Stimulated activated CD8-positive, alpha-beta memory T cell treated with anti-CD3 and anti-CD28 coated beads, Interleukin-12 subunit alpha, Interleukin-12 subunit beta, amount 100 ng/mL, for 1 hour (primary cell): ENCODE results near the gene ISOC1.

ENCODE experiments used
- DNase-seq: peaks from one replicate; pipeline ENCODE4 v3.0.0-alpha.2; 2020; ENCODE audit warnings: low read depth

The ISOC1 gene

GRCh38 chr5:129094924-129095899 lies 663 bp downstream of the ISOC1 start:
- DNase-seq = peak; percentile 14

- DNase-seq = no peak
Measured at GRCh38 chr5:129096382-129096991, 1.9 kb downstream of the ISOC1 start.

GRCh38 chr5:129097498-129098296 lies 3.1 kb downstream of the ISOC1 start:
- DNase-seq = no peak

- no peak for DNase-seq
Measured at GRCh38 chr5:129098488-129099183, 4.1 kb downstream of the ISOC1 start.

GRCh38 chr5:129099184-129099569 lies 4.6 kb downstream of the ISOC1 start:
- no peak for DNase-seq

DNA sequence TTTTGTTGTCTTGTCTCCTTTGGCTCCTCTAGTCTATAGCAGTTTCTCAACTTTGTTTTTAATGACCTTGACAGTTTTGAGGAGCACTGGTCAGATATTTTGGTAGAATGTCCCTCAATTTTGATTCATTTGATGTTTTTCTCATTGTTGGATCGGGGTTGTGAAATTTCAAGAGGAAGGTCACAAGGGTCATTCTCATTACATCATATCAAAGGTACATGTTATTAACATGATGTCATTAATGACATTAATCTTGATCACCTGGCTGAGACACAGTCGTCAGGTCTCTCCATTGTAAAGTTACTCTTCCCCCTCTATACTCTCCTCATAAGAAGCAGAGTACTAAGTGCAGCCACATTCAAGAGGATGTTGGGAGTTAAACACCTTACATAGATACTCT lies 7.2 kb downstream of the ISOC1 start:
- DNase-seq = no peak

DNA sequence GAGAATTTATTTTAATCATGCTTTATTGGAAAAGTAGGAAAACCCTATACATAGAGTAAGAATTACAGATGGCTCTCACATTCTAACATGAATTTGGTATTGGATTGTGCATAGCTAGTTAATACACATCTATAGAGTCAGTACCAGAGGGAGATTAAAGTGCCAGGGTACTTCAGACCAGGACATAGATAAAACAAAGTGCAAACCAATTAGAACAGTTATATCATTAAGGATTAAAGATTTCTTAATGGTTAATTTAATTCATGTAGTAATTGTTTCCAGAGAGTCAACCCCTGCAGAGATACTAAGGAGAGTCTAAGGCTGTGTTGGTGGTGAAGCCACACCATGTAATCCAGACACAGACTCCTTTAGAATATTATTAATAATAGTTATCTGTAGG lies 8.8 kb downstream of the ISOC1 start:
- DNase-seq = no peak

- DNase-seq = no peak
Measured at GRCh38 chr5:129104915-129105455, 10.4 kb downstream of the ISOC1 start.

- DNase-seq = no peak
Measured at GRCh38 chr5:129107637-129108036, 13.1 kb downstream of the ISOC1 start.

DNA sequence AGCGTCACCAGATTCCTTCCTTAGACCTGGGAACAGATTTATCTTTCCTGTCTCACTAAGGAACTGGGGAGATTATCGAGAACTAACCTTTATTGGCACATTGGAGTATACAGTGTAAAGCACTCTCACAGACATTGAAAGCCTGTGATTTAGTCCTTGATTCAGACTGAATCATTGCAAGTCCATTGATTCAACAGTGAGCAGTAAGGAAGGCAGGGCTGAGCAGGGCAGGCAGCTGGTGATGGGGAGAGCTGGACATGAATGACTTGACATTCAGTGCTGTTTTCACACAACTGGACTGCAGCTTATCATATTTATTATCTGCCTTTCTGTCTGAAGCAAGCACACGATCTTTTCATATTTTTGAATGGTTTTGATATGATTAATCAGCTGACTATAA lies 16.2 kb downstream of the ISOC1 start:
- DNase-seq = no peak

DNA sequence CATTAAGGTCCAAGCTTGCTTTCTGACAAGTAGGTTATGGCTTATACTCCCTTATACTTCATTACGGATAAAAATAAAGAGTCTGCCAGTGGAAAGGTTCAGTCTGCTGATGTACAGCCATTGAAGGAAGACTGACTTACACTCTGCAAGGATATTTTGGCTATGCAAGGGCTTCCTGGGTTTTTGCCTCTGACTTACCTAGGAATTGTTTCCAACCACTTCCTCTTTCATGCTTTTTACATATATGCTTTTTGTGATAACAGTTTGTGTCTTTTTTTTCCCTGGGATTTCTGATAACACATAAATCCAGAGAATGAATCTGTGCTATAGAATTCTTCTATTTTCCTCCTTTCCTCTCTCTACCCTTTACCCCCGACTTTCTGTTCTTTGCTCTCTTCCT lies 16.8 kb downstream of the ISOC1 start:
- no peak for DNase-seq

DNA sequence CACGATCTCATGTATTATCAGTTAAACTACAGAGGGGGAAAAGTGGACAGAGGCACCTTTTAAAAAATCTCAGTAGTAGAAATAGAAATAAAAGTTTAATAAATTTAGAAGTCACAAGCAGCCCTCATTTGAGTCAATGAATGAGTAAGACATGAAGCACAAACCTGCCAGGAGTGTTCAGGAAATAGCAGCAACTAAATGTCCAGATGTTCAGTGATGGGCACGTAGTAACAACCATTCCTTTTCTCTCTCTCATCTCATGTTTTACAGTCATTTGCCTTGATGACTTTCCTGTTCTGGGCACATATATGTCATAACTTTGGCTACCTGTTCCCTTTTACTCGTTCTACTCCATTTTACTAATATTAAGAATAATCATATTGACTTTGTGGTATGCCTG lies 17.7 kb downstream of the ISOC1 start:
- DNase-seq = no peak

- DNase-seq = no peak
Measured at GRCh38 chr5:129113867-129114266, 19.3 kb downstream of the ISOC1 start.

GRCh38 chr5:129114539-129115193 lies 20.1 kb downstream of the ISOC1 start:
- DNase-seq = no peak

DNA sequence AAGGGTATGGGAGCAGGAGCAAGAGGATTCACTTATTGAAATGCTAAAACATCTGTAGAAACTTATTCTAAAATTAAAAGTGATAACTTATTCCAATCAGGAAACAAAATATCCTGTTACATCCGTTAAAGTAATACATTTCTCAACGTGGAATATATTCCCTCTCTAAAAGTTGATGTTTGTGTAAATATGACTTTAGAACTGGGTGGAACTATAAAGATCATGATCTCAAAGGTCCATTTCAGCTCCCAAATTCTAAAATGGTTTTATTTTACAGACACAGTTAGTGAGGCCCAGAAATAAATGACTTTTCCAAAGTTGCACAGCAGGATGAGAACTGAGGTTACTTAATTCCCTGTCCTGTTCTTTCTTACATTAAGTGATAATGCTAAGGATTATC lies 21.1 kb downstream of the ISOC1 start:
- DNase-seq = no peak

- no peak for DNase-seq
Measured at GRCh38 chr5:129116797-129117196, 22.2 kb downstream of the ISOC1 start.

GRCh38 chr5:129118405-129118804 lies 23.9 kb downstream of the ISOC1 start:
- no peak for DNase-seq

DNA sequence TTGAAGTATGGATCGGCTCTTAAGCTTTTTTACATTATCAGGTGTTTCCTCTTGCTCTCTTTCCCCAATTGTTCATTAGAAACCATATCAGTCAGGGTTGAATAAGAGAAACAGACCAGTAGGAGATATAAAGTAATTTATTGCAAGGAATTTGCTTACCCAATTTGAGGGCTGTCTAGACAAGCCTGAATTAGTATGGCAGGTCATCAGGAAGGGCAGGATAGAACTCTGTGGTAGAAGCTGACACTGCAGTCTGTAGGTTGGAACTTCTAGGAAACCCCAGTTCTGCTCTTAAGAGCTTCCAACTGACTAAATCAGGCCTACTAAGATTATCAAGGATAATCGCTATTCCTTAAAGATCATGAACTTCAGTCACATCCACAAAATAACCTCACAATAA lies 24.3 kb downstream of the ISOC1 start:
- DNase-seq = no peak

DNA sequence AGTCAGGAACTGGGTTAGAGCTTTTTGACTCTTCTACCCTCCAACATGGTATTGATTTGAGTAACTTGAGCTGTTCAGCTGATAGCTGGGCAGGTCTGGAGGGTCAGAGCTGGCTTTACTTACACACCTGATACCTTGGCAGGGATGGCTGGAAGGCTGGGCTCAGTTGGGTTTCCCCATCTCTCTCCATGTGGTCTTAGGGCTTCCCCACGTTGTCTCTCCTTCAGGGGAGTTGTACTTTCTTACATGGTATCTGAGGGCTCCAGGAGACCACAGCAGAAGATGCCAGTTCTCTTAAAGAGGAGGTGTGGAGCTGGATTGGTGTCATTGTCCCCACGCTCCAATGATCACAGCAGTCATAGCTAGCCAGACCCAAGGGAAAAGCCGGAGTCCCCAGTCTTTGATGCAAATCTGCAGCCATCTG lies 25.6 kb downstream of the ISOC1 start:
- no peak for DNase-seq

DNA sequence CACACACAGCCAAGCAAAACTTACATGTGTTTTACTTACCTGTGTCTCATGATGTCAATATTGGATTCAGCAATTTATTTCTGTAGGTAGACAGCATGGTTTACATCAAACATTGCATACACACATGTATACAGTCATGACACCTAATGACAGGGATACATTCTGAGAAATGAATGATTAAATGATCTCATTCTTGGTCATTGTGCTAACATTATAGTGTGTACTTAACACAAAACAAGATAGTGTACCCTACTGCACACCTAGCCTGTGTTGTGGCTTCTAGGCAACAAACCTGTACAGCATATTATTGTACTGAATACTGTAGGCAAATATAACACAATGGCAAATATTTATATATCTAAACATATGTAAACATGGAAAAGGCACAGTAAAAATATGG lies 28.0 kb downstream of the ISOC1 start:
- DNase-seq = no peak

DNA sequence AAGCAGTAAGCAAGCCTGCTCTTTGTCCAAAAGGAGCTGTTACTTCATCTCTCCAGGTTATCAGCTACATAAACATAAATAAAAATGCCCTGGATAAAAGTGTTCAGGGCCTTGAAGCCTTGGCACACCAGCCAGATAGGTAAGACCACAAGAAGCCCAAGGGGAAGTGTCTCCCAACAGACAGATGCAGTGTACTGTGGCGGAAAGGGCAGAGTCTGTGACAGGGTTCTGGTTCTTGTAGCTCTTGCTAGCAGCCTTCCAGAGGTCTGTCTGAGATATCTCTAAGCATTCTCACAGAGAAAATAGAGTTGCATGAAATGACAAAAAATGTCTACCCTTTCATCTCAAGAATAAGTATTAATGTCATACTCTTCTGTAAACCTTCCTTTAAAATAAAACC lies 30.1 kb downstream of the ISOC1 start:
- no peak for DNase-seq
